NCI-H2107 treated with DMSO at 0.1 percent for 48 hours (cell line): ENCODE results near the gene TMEM115.
A peak's percentile ranks its signal among the peaks of the same experiment; 100 is the strongest.

ENCODE experiments used
- DNase-seq: peaks from one replicate; lab custom pipeline; 2025; ENCODE audit not compliant: unreplicated experiment; lab: John Stamatoyannopoulos, UW

TMEM115 gene

DNA sequence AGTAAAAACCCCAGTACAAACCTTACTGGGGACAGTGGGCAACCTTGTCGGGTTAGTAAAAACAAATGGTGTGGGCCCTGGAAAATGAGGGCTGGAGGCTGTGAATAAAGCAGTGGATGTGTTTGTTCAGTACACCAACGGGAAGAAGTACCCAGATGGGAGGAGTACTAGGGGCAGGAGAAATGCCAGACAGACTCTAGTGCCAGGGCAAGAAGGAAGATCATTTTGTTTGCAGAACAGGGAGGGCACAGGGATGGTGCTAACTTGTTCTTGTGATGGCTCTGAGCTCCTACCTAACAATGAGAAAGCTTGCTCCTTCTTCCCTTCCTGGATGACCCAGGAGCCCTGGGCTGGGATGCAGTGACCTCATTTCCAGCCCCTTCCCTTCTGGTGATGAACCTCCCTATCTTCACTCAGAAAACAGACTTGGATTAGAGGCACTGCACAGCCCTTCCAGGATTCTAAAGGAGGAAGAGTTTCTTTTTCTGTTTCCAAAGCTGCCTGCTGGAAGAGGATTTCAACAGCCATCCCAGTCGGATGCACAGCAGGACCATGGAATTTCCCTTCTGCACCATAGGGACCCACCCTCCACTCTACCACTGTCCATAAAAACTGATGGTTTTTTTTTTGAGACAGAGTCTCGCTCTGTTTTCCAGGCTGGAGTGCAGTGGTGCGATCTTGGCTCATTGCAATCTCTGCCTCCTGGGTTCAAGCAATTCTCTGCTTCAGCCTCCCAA lies 24.8 kb downstream of the TMEM115 start:
- DNase-seq: no peak

DNA sequence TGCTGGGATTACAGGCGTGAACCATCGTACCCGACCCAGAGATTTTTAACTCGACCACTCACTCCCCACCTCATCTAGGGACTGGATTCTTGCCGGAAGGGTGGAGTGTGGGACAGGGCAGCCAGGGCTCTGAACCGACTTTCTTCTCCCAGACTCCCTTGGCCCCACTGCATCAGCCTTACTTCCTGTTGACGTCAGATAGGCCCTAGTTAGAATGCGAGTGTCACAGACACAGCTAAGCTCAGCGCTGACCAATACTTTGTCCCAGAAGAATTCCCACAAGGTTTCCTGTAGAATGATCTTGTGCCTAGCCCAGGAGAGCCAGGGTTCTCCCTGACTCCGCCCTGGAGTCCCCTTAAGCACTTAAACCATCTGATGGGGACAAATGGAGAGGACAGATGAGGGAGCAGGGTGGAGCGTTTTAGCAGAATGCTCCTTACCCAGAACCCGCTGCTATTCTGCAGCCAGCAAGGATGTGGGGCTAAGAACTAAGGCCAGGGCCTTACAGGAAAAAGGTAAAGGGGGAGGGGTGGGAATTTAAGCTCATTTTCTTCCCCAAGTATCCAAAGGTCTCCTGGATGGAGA lies 25.5 kb downstream of the TMEM115 start:
- DNase-seq: no peak

DNA sequence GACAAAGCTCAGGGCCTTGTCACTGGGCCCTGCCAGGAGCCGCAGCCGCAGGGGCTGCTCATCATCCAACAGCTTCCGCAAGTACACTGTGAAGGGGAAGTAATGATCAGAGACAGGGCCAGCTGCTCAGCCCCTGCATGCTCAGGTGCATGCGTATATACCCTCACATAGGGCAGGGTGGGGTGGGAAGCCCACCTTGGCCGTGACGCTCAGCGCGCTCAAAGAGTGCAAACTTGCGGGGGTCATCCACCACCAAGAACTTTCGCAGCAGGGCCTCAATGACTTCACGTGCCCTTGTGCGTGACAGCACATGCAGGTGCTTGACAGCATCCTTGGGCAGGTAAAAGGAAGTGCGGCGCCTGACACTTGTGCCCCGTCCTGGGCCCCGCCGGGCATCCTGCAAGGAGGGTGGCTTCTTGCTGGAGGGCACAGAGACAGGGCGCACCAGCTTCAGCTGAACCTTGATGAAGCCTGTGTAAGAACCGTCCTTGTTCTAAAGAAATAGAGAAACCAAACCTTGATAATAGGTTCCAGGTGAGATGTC lies 27.9 kb downstream of the TMEM115 start:
- DNase-seq: no peak

DNA sequence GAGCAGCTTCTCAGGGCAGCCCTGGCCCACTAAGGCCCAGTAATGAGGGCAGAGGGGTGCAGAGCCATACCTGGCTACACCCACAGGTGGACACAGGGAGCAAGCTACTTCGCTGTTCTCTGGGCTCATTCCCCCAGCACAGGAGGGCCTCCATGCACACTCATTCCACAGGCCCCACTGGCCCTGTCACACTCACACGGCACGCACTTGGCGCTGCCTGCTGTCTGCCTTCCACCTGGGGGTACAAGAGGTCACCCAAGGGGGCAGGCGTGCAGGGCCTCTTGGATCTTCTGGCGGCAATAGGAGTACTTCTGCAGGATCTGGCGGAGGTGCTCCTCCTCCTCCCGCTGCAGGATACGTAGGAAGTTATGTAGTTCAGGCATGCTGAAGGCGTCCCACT lies 29.0 kb downstream of the TMEM115 start:
- DNase-seq: no peak

DNA sequence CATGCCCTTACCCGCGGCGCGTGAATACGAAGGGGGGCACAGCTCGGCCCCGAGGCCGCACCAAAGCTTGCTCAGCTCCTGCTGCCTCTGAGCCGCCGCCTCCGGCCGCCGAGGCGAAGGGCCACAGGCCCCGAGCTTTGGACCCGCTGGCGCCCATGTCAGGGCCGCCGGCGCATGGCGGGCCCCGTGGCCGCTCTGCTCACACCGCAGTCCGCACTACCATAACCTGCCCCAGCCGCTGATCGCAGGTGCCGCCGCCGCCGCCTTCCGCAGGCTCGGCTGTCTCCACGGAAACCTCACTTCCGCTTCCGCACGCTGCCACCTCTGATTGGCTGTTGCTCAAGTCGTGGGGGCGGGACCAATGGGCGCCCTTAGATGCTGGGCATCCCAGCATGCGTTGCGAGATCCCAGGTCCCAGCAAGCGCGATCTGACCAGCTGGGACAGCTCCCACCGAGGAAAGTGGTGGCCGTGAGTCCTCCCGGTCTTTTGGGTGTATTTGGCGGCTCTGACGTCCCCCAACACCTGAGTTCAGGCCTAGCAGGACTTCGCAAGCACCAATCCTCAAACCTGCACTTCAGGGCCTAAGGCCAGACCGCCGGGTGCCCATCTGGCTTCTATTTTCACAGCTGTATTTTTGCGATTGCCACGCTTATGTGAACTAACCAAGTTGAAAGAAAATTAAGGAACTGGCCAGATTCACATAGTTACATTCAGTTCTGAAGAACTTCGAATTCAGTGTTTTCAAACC lies 31.2 kb downstream of the TMEM115 start, which contains the start of gene TUSC2:
TUSC2 (minus strand) TSS at position 281 of the 749 bp plus-strand sequence; CDS start at position 157, 124 bp downstream.
- DNase-seq: peak; percentile 78

DNA sequence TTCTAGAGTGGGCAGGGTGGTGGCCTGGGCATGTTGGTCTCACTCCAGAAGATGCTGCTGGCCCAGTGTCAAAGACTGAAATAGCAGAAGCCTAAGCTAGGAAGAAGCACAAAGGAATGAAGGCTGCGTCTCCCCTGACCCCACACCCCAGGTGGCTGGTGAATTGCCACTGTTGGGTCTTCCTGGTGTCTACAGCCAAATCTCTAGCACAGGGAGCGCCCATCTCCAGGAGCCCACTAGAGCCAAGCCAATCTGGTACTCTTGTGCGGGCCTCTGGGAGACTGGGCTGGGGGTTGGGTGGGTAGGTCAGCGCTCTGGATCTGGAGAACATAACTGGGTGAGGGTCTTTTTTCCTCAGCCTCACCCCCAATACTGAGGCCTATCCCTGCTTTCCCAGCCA lies 32.2 kb downstream of the TMEM115 start:
- DNase-seq: no peak

DNA sequence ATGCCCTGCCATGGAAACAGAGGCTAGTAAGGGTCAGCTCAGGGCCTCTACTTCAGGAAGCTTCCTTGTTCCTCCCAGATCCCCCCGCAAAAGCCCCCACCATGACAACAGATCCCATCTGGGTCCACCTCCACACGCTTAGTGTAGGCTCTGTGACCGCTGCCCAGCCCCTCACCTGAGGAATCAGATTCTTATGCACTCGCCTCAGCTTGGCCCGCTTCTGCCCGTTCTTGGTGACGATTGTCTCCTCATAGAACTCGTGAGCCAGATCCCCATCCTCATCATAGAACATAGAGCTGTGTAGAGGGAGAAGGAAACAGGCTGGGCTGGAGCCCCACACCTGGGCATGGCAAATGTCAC lies 33.2 kb downstream of the TMEM115 start:
- DNase-seq: no peak

DNA sequence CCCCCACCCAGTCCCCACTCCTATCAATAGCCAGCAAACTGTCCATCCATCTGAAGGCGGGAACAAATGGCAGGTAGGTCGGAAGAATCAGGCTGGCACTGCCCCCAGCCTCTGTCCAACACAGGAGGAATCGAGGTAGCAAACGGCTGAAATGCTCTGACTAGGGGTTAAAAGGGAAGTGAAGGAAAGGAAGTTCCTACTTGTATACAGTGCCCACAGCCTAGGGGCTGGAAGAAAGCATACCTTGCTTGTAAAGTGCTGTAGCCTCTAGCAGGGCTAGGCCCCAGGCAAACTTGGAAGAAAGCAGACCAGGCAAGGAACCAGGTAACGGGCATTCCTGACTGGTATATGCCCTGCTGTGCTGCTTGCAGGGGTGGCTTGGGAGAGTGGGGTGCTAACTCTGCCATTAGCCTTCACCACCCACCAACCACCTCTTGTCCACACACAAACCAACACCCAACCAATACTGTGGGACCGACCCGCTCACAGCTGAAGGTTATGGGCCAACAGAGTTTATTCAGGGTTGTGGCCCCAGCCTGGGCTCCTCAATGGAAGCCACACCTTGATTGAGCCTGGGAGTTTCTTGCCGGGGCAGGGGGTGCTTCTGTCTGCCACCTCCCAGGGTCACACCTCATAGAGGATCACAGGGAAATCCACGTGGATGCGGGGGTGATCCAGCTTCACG lies 33.7 kb downstream of the TMEM115 start:
- no peak for DNase-seq

DNA sequence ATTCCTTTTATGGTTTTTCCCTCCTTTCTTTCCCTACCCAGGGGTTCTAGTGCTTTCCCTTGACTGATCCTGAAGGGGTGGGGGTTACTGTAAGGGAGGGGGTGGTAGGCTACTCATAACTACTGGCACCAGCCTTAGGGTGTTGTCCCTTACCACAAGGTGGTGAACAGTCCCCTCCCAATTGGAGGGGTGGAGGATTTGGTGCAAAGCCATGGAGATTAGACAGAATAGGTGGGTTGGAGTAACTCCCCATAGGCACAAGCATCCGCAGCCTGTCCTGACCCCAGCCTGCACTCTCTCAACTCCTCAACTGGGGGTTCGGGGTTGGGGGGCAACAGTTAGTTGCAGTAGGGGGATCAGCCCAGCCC lies 34.2 kb downstream of the TMEM115 start:
- no peak for DNase-seq

DNA sequence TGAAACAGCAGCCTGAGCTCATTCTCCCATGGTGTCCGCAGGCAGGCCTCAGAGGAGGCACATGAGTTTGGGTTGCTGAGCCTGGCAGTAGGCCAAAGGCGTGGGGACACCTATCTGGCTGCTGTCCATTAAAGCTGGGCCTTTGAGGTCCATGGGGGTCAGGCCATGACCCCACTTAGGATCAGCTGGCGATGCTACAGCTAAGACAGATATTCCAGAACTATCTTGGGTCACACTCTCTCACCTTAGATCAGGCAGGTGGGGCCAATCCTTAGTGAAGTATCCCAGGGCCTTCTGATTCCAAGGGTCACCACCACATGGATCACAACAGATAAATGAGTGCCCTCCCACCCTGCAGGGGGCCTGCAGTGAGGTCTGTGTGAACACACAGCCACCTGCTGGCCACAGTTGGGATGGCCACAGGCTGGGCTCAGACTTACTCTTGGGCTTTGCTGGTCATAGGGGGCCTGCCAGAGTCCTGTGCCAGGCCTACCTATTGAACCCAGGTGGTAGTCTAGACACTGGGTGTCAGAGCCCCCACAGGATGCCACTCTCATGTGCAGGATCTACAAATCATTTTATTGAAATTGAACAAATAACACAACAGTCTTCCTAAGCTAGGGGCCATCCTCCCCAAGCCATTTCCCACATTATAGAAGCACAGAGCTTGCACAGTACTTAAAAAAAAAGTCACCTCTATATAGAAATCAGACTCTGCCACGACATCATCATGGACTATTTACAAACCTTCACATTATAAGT lies 34.8 kb downstream of the TMEM115 start:
- no peak for DNase-seq

DNA sequence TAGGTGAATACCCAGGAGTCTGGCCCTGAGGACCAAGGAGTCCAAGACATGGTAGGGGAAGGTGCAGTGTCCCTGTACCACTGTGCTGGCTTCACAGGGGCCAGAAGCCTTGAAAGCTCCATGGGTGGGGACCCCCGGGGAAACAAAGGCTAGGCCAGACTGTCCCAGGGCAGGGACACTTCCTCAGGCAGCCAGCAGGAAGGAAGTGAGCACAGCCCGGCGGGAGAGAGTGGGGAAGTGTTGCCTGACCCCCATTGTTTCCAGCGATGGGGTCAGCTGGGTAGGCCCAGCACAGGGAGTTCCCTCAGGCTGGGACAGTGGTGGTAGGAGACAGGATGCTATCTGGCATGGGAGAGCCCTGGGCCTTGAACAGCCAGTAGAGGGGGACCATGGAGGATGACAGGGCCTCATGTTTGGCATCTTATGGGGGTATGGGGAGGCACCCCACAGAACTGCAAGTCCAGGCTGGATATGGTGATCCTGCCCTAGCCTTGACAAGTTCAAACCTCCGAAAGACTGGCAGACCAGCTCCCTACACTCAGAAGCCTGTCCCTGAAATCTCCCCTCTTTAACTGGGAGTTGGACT lies 35.6 kb downstream of the TMEM115 start:
- DNase-seq: no peak

DNA sequence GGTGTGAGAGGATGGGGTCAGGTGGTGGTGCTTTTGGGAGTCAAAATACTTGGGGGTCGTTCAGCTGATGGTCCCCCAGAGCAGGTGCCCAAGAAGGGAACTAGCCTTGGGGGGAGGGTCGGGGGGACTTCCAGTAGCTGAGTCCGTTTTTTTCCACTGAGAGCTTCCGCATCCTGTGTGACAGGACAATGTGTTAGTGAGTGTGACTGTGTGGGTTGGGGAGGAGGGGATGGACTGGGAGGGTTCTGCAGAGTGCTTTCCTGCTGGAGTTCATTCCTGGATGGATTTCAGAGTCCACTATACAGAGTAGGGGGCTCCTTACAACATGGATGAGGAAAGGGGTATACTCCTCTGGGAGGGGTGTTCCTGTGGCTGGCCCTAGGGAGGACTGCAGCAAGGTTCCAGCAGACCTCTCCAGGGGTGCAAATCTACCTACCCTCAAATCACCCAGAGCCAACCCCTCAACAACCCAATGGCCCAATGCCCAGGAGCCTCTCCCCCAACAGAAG lies 36.2 kb downstream of the TMEM115 start:
- DNase-seq: no peak

DNA sequence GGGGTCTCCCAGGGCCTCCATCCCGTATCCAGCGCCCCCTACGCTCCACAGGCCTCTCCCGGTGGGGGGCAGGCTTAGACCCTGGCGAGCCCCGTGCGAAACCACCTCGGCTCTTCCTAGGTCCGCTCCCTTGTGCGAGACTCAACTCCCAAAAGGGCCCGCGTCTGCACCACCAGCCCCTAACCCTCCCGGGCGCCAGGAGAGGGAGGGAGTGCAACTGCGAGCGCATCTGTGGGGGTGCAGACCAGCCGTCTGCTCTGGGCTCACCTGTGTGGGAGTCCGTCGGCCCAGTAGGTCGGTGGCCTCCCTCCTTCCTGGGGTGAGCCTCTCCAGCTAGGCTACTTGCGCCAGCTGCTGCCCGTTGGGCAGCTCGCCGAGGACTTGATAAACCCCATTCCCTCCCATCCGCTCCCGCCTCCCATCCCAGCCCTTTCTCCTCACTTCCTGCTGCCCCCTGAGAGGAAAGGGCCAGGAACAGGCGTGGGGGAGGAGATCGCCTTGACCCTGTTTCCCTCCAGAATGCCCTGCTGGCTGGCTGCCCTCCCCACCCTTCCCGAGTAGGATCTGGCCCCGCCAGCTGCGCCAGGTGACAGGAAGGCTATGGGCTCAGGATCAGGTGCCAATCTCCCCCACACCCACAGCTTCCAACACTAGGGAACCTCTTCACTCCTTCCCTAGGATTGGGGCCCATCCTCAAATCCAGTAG lies 36.8 kb downstream of the TMEM115 start, which contains the start of gene HYAL2:
HYAL2 (minus strand) TSS at position 360 of the 706 bp plus-strand sequence. CDS start 2,256 bp downstream, outside the sequence.
- DNase-seq: no peak

DNA sequence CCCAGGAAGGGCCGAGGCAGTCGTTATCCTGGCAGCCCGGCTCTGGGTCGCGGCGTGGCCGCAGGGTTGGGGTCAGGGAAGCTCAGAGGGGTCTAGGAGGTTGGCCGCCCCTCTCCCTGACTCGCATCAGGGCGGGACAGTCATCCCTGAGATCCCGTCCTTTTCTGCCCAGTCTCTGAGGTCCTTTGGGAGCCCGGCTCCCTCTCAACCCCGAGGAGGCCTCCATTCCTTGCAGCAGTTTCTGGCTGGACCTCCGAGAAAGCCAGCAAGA lies 37.3 kb downstream of the TMEM115 start:
- no peak for DNase-seq

DNA sequence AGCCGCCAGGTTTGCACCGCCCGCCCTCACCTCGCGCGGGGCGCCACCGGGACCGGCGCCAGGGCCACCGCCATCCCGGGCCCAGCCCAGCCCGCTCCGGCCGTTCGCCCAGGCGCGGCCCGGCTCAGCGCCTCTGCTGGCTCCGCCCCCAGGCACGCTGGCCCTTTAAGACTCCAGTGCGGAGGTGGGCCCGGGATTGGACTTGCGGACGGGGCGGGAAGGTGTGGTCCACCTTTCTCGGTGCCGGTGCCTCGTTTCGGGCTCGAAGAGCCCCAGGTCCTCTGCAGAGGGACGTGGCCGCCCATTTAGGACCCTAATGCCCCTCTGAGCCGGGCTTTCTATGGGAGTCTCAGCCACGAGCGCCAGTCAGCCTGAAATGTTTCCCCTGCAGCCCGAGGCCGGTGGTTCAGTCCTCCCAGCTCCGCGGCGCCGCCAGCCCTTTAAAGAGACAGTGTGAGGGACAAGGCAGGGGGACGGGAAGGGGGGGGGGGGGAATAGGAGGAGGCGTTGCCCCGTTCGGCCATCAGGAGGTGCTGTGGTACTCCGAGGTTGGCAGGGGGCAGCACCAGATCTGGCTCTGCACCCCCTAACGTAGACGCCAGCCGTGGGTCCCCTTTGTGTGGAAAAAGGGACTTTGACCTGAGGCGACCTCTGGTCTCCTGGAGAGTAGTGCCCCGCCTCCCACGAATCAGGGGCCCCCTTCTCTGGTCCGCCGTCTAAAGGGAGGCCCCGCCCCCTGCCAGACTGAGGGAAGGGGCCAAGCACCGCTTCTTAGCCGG lies 37.8 kb downstream of the TMEM115 start:
- DNase-seq: peak; percentile 55

DNA sequence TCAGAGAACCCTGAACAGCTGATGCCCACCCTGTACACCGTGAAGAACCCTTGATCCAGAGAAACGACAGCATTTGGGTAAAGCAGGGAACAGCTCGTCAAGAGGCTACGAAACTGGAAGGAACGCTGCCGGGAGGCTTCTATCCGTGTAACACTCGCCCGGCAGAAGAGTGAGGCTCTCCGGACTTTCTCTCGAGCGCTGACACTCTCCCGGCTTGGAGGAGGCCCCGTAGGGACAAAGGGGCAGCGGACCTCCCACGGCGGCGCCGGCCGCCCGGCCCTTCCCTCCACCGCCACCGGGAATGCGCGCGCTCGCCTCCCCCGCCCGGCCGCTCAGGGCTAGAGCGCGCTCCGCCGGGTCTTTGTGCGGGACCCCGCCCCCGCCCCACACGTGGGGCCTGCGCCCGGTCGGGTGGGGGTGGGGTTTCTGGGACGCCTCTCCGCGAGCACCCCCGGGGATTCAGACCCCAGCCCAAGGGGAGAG lies 38.4 kb downstream of the TMEM115 start:
- no peak for DNase-seq

DNA sequence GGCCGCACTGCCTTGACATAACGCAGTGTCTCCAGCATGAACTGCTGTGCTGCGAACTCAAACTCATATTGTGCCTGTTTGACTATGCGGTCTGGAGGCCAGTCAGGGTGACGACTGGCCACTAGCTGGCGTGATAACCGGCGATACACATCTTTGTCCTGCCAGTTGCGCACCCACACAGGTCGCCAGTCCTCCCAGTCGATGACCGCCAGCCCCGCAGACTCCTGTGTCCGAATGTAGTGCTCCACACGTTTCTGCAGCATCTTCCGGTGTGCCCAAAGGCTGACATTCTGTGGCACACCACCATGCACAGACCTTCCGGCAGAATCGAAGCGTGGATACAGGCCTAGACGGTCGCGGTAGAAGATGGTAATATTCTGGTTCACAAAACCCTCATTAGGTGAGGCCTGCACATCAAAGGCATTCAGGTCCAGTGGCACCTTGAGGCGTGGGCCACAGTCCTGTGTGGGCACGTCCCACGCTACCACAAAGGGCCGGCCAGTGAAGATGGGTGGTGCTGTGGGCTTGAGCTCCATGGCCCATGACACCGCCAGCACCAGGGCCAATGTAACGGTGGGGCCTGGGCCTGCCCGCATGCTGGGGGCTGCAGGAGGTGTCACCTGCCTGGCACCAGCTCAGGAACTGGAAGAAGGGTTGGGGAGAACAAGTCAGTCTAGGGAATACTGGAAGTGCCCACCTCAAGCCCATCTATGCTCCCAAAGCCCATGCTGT lies 39.3 kb downstream of the TMEM115 start:
- no peak for DNase-seq
